Activated T-helper 1 cell treated with Interleukin-2 at 50 U/mL for 16 hours (primary cell): ENCODE results near the gene INVS.

Source experiments
- DNase-seq: peaks from one replicate; pipeline ENCODE4 v3.0.0-alpha.2; 2020; ENCODE audit warnings: low read depth

The INVS gene

DNA sequence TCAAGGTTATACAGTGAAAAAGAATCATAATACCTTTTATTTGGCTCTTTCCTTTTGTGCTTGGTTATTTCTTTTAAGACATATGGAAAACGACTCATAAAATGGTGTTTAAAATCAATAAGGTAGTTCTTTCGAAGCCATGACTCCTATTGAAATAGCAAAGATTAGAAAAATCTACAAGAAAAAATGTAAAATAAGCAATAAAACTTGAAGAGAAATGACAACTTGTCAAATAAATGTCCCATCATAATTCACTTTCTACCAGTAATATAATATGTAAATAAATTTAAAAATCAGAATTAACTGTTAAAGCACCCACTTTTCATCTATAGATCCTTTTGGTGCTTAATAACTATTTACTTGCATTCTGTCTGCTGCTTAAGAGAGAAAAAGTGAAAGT is 241.2 kb downstream of the INVS start:
- no peak for DNase-seq

- no peak for DNase-seq
Observed at GRCh38 chr9:100341889-100342288, 242.8 kb downstream of the INVS start.

GRCh38 chr9:100346836-100347235 is 247.8 kb downstream of the INVS start:
- no peak for DNase-seq

GRCh38 chr9:100350188-100350587 is 251.1 kb downstream of the INVS start:
- no peak for DNase-seq
